ENCODE results near the gene KRT15. TPM values are rescaled to one million over a fixed set of nuclear protein-coding genes. Genes with fewer than 3 reads are reported as not detected.

KRT15 gene
- polyA plus RNA-seq, 3 donors, result 0.03 TPM; not detected in 2

GRCh38 chr17:41516147-41516829 is 2.4 kb downstream of the KRT15 start:
- Histone ChIP-seq H3K9ac (ENCODE audit: insufficient read depth, low read length, poor library complexity, severe bottlenecking) (no peak overlapping the region), H3K4me3 (replicated peaks in 1 of 3; ENCODE audit: low read depth in 2 of 3, low read length in 3 of 3) (no peak overlapping the region), H3K27me3 (ENCODE audit: control insufficient read depth in 2 of 2, insufficient read depth in 2 of 2, low read length in 2 of 2) (no peaks in the 10 kb centered on the region), H3K4me2 (replicated peaks; ENCODE audit: extremely low read depth, low read length, poor library complexity, severe bottlenecking) (no peak overlapping the region), H3K36me3 (replicated peaks in 1 of 2; ENCODE audit: control insufficient read depth in 1 of 2, insufficient read depth in 2 of 2, low read length in 2 of 2) (no peaks in the 10 kb centered on the region), H3K4me1 (ENCODE audit: control insufficient read depth in 1 of 2, insufficient read depth in 2 of 2, low read length in 2 of 2) (peaks cover 21 to 23% of the 10 kb centered on the region in 2 donors), H3K79me2 (ENCODE audit: insufficient read depth, low read length) (no peaks in the 10 kb centered on the region), H2AFZ (ENCODE audit: insufficient read depth, low read depth, low read length, poor library complexity, severe bottlenecking) (no peak overlapping the region), H4K20me1 (ENCODE audit: insufficient read depth, low read length) (no peaks in the 10 kb centered on the region), H3K9me3 (replicated peaks in 1 of 2; ENCODE audit: control insufficient read depth in 1 of 2, insufficient read depth in 1 of 2, low read length in 2 of 2) (no peaks in the 10 kb centered on the region), H3K27ac (ENCODE audit: low read depth in 1 of 2, low read length in 2 of 2) (no peak overlapping the region)
- no peak for DNase-seq
- Mint-ChIP-seq H3K4me1 (peaks cover 18% of the 10 kb centered on the region), H3K27me3 (ENCODE audit: low read depth in 3 of 3) (peaks cover 4 to 8% (median 8%) of the 10 kb centered on the region in 3 donors), H3K4me3 (no peak overlapping the region), H3K27ac (no peak overlapping the region), H3K36me3 (no peaks in the 10 kb centered on the region), H3K9me3 (no peaks in the 10 kb centered on the region)
- WGBS (ENCODE audit: insufficient coverage), result 88% methylated on average over 11 of the region's 14 CpGs
- no peak for TF ChIP-seq CTCF (IDR thresholded peaks at IDR 0.05)
- intact Hi-C loops (cut with micrococcal nuclease), result no loop called here

GRCh38 chr17:41513168-41513547 is 5.5 kb downstream of the KRT15 start:
- H3K4me3 ChIP-seq (replicated peaks in 1 of 3; ENCODE audit: low read depth in 2 of 3, low read length in 3 of 3), result peak overlapping the region in 1 of 3 experiments; percentile 56
- H3K27ac ChIP-seq (ENCODE audit: low read depth in 1 of 2, low read length in 2 of 2), result peak overlapping the region in 1 of 2 donors; percentile 34
- Mint-ChIP-seq H3K9me3 (peaks cover 0 to 2% (median 0%) of the 10 kb centered on the region in 7 donors), H3K27me3 (ENCODE audit: low read depth in 3 of 3) (peaks cover 2 to 13% (median 3%) of the 10 kb centered on the region in 3 donors), H3K27ac (peak overlapping the region in 1 of 7 donors; percentile 76), H3K36me3 (no peaks in the 10 kb centered on the region), H3K4me1 (peaks cover 22% of the 10 kb centered on the region), H3K4me3 (peak overlapping the region; percentile 14 to 79)
- H2AFZ ChIP-seq (ENCODE audit: insufficient read depth, low read depth, low read length, poor library complexity, severe bottlenecking), result peak overlapping the region; percentile 59
- DNase-seq, result no peak
- no peaks in the 10 kb centered on the region for H3K36me3 ChIP-seq (replicated peaks in 1 of 2; ENCODE audit: control insufficient read depth in 1 of 2, insufficient read depth in 2 of 2, low read length in 2 of 2)
- no peak for TF ChIP-seq CTCF (IDR thresholded peaks at IDR 0.05)
- no peaks in the 10 kb centered on the region for H3K27me3 ChIP-seq (ENCODE audit: control insufficient read depth in 2 of 2, insufficient read depth in 2 of 2, low read length in 2 of 2)
- H3K4me1 ChIP-seq (ENCODE audit: control insufficient read depth in 1 of 2, insufficient read depth in 2 of 2, low read length in 2 of 2), result peaks cover 24 to 28% of the 10 kb centered on the region in 2 donors
- no peaks in the 10 kb centered on the region for H3K9me3 ChIP-seq (replicated peaks in 1 of 2; ENCODE audit: control insufficient read depth in 1 of 2, insufficient read depth in 1 of 2, low read length in 2 of 2)
- H3K4me2 ChIP-seq (replicated peaks; ENCODE audit: extremely low read depth, low read length, poor library complexity, severe bottlenecking), result peak overlapping the region; percentile 57
- H3K79me2 ChIP-seq (ENCODE audit: insufficient read depth, low read length), result no peaks in the 10 kb centered on the region
- no peak overlapping the region for H3K9ac ChIP-seq (ENCODE audit: insufficient read depth, low read length, poor library complexity, severe bottlenecking)
- H4K20me1 ChIP-seq (ENCODE audit: insufficient read depth, low read length), result no peaks in the 10 kb centered on the region
- WGBS (ENCODE audit: insufficient coverage), result no CpG with 5 or more reads among the region's 5 CpGs
- intact Hi-C loops (cut with micrococcal nuclease), result no loop called here
